IPS-20b (cell line): ENCODE results near the gene C3AR1.

ENCODE experiments used
- H3K27ac ChIP-seq: one replicate; pipeline ENCODE4 v1.5.1; 2013; ENCODE audit warnings: low read length
- H3K27me3 ChIP-seq: 2 replicates; pipeline ENCODE4 v1.6.1; 2013; ENCODE audit warnings: mild to moderate bottlenecking, low read length, inconsistent platforms; ENCODE audit not compliant: insufficient read depth
- H3K36me3 ChIP-seq: 2 replicates; pipeline ENCODE4 v1.6.1; 2013; ENCODE audit warnings: low read depth, mild to moderate bottlenecking, inconsistent platforms, low read length, moderate library complexity; ENCODE audit not compliant: insufficient read depth
- H3K4me1 ChIP-seq: 2 replicates; pipeline ENCODE4 v1.6.1; 2013; ENCODE audit warnings: mild to moderate bottlenecking, control low read depth, inconsistent platforms, low read length, moderate library complexity; ENCODE audit not compliant: insufficient read depth
- H3K4me3 ChIP-seq: 2 replicates; pipeline ENCODE4 v1.5.1; 2013; ENCODE audit warnings: mild to moderate bottlenecking, low read length, inconsistent platforms
- H3K9ac ChIP-seq: 2 replicates; pipeline ENCODE4 v1.6.1; 2013; ENCODE audit warnings: low read depth, mild to moderate bottlenecking, inconsistent platforms, low read length, moderate library complexity
- H3K9me3 ChIP-seq: 2 replicates; pipeline ENCODE4 v1.6.1; 2013; ENCODE audit warnings: mild to moderate bottlenecking, low read depth, low read length, inconsistent platforms; ENCODE audit not compliant: insufficient read depth

C3AR1 gene

GRCh38 chr12:8057306-8057705, 8.9 kb downstream of the C3AR1 start:
- H3K27ac ChIP-seq = no peak overlapping the region
- H3K4me3 ChIP-seq = no peak overlapping the region
- no peaks in the 10 kb centered on the region for H3K4me1 ChIP-seq
- no peaks in the 10 kb centered on the region for H3K9me3 ChIP-seq
- H3K36me3 ChIP-seq = peaks cover 26% of the 10 kb centered on the region
- no peak overlapping the region for H3K9ac ChIP-seq
- no peaks in the 10 kb centered on the region for H3K27me3 ChIP-seq

GRCh38 chr12:8054816-8055215, 11.3 kb downstream of the C3AR1 start:
- Histone ChIP-seq H3K9ac (no peak overlapping the region), H3K36me3 (peaks cover 42% of the 10 kb centered on the region), H3K9me3 (no peaks in the 10 kb centered on the region), H3K4me3 (no peak overlapping the region), H3K27ac (no peak overlapping the region), H3K4me1 (no peaks in the 10 kb centered on the region), H3K27me3 (no peaks in the 10 kb centered on the region)

- Histone ChIP-seq H3K9me3 (no peaks in the 10 kb centered on the region), H3K4me1 (no peaks in the 10 kb centered on the region), H3K27ac (no peak overlapping the region), H3K27me3 (no peaks in the 10 kb centered on the region), H3K36me3 (peaks cover 63% of the 10 kb centered on the region), H3K9ac (no peak overlapping the region), H3K4me3 (no peak overlapping the region)
These were observed 13.5 kb downstream of the C3AR1 start for GRCh38 chr12:8052679-8053078.

GRCh38 chr12:8050600-8051250, 15.4 kb downstream of the C3AR1 start:
- Histone ChIP-seq H3K36me3 (peaks cover 67% of the 10 kb centered on the region), H3K4me3 (no peak overlapping the region), H3K27ac (no peak overlapping the region), H3K4me1 (no peaks in the 10 kb centered on the region), H3K27me3 (no peaks in the 10 kb centered on the region), H3K9ac (no peak overlapping the region), H3K9me3 (no peaks in the 10 kb centered on the region)

- H3K36me3 ChIP-seq = peaks cover 63% of the 10 kb centered on the region
- no peak overlapping the region for H3K4me3 ChIP-seq
- H3K27ac ChIP-seq = no peak overlapping the region
- no peak overlapping the region for H3K9ac ChIP-seq
- H3K27me3 ChIP-seq = no peaks in the 10 kb centered on the region
- H3K9me3 ChIP-seq = no peaks in the 10 kb centered on the region
- H3K4me1 ChIP-seq = no peaks in the 10 kb centered on the region
These were observed 17.3 kb downstream of the C3AR1 start for GRCh38 chr12:8048906-8049305.

GRCh38 chr12:8047842-8048241, 18.3 kb downstream of the C3AR1 start:
- H3K4me3 ChIP-seq = no peak overlapping the region
- no peak overlapping the region for H3K9ac ChIP-seq
- no peaks in the 10 kb centered on the region for H3K27me3 ChIP-seq
- no peaks in the 10 kb centered on the region for H3K4me1 ChIP-seq
- H3K27ac ChIP-seq = no peak overlapping the region
- no peaks in the 10 kb centered on the region for H3K9me3 ChIP-seq
- H3K36me3 ChIP-seq = peaks cover 63% of the 10 kb centered on the region

- H3K36me3 ChIP-seq = peaks cover 60% of the 10 kb centered on the region
- H3K9ac ChIP-seq = no peak overlapping the region
- no peaks in the 10 kb centered on the region for H3K27me3 ChIP-seq
- H3K9me3 ChIP-seq = no peaks in the 10 kb centered on the region
- H3K4me1 ChIP-seq = no peaks in the 10 kb centered on the region
- H3K4me3 ChIP-seq = no peak overlapping the region
- no peak overlapping the region for H3K27ac ChIP-seq
These were observed 19.9 kb downstream of the C3AR1 start for GRCh38 chr12:8045952-8046944.

GRCh38 chr12:8040791-8041190, 25.4 kb downstream of the C3AR1 start:
- H3K27ac ChIP-seq = no peak overlapping the region
- peaks cover 39% of the 10 kb centered on the region for H3K36me3 ChIP-seq

GRCh38 chr12:8038659-8039114, 27.5 kb downstream of the C3AR1 start:
- Histone ChIP-seq H3K9me3 (no peaks in the 10 kb centered on the region), H3K27me3 (no peaks in the 10 kb centered on the region), H3K9ac (no peak overlapping the region; the same call in 1 of the 2 replicates), H3K4me1 (peaks cover 44% of the 10 kb centered on the region), H3K36me3 (peaks cover 29% of the 10 kb centered on the region), H3K27ac (no peak overlapping the region), H3K4me3 (peak overlapping the region; percentile 54; the same call in 1 of the 2 replicates)

More at GRCh38 chr12:8040791-8041190, 25.4 kb downstream of the C3AR1 start:
- Histone ChIP-seq H3K4me3 (no peak overlapping the region), H3K9me3 (no peaks in the 10 kb centered on the region), H3K9ac (no peak overlapping the region), H3K27me3 (no peaks in the 10 kb centered on the region), H3K4me1 (peaks cover 24% of the 10 kb centered on the region)

GRCh38 chr12:8037947-8038346, 28.2 kb downstream of the C3AR1 start:
- H3K27me3 ChIP-seq = no peaks in the 10 kb centered on the region
- H3K36me3 ChIP-seq = peaks cover 23% of the 10 kb centered on the region; the same call in 1 of the 2 replicates
- H3K4me3 ChIP-seq = peak overlapping the region; percentile 54; the same call in 1 of the 2 replicates
- H3K27ac ChIP-seq = no peak overlapping the region
- no peak overlapping the region; the same call in 1 of the 2 replicates for H3K9ac ChIP-seq
- H3K4me1 ChIP-seq = peaks cover 47% of the 10 kb centered on the region
- H3K9me3 ChIP-seq = no peaks in the 10 kb centered on the region

GRCh38 chr12:8037046-8037663, 29.0 kb downstream of the C3AR1 start:
- Histone ChIP-seq H3K4me1 (peaks cover 47% of the 10 kb centered on the region), H3K27ac (no peak overlapping the region), H3K27me3 (no peaks in the 10 kb centered on the region), H3K9ac (no peak overlapping the region), H3K9me3 (no peaks in the 10 kb centered on the region), H3K36me3 (peaks cover 17% of the 10 kb centered on the region; the same call in 1 of the 2 replicates), H3K4me3 (no peak overlapping the region)
